HG03159 (cell line): ENCODE data around the gene RXFP4.

Source experiments
- ATAC-seq: cut with Tn5 transposase; IDR thresholded peaks from one replicate; pipeline ENCODE4 v1.9.1; 2021; ENCODE audit warnings: mild to moderate bottlenecking, moderate library complexity; ENCODE audit not compliant: unreplicated experiment

The RXFP4 gene

DNA sequence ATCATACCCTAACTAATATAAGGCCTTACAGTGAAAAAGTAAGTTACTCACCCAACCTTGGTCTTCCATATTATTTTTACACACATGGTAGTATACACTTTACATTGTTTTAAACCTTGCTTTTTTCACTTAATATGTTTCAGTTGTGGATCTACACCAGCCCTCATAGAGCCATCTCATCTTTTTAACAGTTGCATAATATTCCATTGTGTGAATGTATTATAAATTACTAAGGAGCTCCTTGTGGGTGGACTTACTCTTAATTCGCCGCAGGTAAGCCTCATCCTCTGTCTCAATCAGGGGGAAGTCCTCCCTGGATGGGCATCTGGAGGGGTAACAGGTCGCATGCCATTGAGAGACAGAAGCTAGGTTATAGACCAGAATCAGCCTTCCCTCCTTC, 13.2 kb downstream of the RXFP4 start:
- no peak for ATAC-seq

DNA sequence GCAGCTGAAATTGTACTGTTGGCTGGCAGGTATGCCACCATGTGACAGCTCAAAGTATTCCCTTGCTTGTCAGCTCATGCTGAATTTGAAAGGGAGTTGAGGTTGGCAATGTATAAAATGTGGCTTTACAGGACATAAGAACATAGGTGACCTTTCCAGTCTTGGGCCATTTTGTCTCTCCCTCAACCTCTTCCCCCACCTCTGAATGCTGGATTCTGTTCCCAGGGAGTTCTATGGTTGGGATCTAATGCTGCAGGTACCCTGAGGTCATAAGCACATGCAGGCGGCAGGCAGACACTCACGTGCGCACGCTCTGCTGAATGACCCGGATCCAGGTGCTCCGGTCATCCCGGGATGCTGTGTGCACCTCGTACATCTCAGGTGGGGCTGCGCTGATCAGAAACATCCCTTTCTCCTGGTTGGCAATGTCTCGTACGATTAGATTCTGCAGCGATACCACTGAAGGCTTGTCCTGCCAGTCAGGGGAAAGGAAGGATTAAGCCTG, 16.0 kb downstream of the RXFP4 start:
- ATAC-seq = no peak

DNA sequence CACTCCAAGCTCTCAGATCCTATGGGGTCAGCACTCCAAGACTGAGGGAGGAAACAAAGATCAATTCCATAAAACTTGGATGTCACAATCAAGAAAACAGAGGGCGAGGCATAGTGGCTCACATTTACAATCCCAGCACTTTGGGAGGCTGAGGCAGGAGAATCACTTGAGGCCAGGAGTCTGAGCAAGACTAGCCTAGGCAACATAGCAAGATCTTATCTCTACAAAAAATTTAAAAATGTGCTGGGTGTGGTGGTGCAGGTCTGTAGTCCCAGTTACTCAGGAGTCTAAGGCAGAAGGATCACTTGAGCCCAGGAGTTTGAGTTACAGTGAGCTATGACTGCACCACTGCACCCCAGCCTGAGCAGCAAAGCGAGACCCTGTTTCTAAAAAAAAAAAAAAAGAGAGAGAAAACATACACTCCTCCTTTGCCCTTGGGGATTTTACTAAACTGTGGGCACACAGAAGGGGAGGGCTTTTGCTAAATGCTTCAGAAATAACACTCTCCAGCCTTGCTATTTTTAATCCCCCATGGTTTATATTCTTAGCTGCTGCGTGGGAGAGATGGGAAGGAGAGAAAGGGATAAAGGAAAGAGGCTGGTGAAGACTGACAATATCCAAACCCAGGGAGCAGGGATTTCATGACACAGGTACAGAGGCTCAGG, 18.8 kb downstream of the RXFP4 start:
- ATAC-seq = no peak

DNA sequence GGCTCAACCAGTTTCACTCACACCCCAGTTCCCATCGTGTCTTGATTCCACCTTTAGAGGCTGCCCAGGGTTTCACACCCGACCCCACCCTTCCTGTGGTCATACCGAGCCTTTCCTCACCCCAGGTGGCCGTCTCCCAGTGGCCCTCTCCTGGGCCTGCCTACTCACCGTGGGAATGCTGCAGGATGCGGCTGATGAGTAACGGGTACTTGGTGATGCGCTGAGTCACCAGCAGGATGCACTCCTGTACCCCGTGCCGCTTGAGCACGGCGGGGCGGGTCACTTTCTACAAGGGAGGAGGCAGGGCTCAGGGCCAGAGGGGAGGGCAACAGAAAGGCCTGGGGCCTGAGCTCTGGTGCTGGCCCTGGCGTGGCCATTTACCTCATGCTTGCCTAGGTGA, 20.5 kb downstream of the RXFP4 start:
- no peak for ATAC-seq

DNA sequence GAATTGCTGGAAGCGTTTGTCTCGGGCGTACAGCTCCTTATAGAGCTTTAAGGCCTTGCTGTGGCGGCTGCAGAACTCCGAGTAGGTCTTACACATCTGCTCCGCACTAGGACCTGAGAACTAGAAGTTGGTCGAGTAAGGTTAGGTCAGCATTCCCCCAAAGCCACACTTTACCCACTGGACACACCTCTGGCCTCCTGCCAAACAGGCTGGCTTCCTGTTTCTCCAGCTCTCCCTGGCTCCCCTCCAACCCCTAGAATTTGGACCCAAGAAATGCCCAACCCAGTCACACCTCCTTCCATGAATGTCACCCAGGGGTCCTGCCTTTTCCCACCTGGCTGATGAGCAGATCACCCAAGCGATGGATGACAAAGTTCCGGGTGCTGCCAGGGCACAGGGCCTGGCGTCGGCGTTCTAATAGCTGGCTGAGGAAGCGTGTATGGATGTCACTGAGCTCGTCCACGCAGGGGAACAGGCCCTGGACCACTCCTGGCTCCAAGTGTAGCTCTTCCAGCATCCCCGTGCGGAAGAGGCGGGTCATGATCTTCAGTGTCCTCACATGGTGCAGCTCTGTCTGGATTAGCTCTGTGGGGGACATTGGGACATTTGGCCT, 21.3 kb downstream of the RXFP4 start:
- no peak for ATAC-seq

DNA sequence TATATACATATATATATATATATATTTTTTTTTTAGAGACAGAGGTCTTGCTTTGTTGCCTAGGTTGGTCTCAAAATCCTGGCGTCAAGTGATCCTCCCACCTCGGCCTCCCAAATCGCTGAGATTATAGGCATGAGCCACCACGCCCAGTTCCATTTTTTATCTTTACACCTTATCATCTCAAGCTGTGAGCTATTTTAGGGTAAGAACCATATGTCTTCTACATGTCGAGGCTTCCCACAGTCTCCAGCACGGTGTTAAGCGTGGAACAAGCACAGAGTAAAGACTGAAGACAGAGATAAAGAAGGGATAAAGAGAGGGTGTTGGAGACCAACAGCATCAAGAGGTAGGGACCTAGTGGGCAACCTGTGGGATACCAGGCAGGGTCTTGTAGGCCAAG, 22.8 kb downstream of the RXFP4 start:
- ATAC-seq = no peak

DNA sequence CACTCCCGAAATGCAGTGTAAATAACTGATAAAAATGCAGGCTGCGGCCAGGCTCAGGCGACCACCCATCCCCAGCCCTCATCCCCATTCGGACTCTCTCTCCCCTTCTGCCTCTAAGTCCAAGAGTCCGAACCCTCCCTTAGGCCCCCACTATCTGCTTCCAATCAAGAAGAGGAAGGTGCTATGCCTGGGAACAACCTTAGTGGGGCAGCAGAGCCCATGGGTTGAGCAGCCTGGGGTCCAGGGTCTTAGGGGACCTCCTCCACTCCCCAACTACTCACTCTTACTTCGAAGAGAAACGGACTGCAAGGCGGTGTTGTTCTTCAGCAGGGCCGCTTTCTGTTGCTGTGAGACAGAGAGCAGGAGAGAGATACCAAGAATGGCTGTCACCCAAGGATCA, 24.7 kb downstream of the RXFP4 start:
- ATAC-seq = no peak

DNA sequence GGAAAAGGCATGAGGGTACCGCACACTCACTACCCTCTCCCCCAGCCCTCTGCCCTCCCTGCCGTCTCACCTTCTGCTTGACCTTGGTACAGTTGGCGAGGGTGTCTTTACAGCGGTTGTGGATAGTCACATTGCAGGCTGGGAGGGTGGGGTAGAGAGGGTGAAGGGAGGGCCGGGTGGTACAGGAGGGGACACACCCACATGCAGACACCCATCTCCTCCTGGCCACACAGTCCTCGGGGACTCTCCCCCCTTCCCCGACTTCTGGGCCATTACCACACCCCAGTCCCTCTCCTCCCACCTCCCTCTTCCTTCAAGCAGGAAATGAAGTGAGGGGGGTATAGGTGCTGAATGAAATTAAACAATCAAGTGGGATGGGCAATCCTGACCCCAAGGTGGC, 25.3 kb downstream of the RXFP4 start:
- ATAC-seq = no peak

DNA sequence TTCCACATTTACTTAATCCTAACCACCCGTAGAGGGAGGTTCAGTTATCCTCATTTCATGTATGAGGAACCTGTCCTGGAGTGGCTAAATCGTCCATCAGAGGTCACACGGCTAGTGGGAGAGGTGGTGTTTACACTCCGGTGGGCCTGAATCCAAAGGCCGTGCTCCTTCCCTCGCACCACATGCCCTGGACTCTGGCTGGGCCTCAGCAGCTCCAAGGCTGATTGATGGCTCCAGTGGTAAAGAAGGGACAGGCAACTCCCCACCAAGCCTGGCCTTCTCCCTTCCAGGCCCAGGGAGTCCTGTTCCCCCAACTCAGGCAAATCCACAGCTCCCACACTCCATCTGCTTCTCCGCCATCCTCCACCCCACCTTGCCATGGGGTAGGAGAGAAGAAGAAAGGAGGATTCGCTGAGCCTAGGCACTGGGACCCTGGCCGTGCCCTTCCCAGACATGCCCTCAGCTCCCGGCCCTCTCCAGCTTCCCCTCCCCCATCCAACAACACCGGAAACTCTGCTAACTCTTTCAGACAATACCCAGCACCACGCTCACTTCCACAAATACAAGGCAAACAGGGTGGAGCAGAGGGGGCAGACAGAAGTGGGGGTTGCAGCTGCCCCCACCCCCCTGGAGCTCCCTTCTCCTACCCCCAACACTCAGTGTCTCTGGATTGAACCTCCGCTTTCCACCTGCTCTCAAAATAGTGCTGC, 26.1 kb downstream of the RXFP4 start:
- ATAC-seq = no peak

DNA sequence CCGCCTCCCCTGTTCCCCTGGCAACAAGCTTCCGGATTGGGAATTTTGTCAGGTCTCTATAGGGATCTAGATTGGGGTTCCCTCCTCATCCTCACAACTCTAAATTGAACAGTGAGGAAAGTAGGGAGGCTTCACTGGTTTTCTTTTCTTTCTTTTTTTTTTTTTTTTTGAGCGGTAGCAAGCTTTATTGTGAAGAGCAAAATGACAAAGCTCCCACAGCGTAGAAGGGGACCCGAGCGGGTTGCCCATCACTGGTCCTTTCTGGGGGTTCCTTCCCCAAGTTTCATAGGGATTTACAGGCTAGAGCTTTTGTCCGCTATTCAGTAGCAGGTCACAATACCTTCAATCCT, 26.6 kb downstream of the RXFP4 start:
- no peak for ATAC-seq

DNA sequence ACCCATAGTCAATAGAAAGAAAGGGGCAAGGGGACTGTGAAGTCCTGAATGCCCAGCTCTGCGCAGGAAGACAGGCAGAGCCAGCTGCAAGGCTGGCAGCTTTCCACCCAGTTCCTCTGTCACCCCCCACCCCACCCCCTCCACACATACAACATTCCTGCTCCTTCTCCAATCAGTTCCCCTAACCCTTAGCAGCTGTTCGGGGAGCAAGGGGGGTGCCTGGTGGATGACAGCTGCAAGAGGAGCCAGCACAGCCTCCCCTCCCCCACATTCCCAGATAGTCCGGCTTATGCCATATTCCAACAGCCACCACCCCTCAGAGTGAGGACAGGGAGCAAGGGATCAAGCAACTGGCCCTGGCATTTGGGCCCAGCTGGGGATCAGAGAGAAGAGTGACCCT, 27.2 kb downstream of the RXFP4 start:
- no peak for ATAC-seq

DNA sequence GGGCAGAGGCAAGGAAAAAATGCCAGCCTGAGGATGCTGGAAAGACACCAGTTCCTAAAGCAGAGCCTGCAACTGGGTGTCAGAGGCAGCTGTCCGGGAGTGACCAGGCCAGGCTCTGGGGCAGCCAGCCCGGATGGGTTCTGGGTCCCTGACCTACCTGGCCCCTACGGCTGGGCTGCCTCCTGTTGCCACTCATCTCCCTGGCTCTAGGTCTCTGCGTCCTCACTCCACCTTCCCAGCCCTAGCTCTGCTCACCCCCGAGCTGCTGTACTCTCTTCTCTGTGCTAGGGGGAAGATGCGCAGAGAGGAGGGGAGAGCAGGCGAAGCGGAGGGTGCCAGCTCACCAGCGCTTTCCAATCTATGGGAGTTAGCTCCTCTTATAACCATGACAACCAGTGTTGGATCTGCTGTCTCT, 27.9 kb downstream of the RXFP4 start:
- ATAC-seq = no peak

DNA sequence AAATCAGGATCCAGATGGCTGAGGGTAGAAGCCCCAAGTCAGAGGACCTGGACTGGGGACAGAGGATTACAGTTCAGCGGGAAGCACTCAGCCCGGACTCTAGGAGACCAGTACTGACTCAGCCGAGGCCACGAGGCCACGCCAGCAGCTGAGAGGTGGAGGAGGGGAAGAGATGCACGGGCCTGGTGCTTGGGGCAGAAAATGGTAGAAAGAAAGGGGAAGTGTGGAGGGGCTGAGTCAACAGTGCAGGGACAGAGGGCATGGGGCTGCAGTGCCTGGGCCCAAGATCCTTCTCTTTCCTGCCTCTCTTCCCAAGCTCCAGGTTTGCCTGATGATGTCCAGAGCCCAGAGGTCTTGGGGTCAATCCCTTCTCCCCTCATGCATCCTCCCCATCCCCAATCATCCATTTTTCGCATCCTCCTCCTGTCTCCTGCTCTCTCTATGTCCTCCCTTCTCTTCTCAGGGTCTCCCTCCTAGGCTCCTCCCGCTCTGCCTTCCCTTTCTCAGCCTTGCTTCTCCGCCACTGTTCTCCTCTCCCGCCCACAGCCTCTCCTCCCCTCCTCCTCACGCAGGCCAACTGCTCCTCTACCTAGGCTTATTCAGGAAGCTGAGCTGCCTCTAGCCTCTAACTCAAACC, 29.2 kb downstream of the RXFP4 start:
- ATAC-seq = peak; percentile 80

DNA sequence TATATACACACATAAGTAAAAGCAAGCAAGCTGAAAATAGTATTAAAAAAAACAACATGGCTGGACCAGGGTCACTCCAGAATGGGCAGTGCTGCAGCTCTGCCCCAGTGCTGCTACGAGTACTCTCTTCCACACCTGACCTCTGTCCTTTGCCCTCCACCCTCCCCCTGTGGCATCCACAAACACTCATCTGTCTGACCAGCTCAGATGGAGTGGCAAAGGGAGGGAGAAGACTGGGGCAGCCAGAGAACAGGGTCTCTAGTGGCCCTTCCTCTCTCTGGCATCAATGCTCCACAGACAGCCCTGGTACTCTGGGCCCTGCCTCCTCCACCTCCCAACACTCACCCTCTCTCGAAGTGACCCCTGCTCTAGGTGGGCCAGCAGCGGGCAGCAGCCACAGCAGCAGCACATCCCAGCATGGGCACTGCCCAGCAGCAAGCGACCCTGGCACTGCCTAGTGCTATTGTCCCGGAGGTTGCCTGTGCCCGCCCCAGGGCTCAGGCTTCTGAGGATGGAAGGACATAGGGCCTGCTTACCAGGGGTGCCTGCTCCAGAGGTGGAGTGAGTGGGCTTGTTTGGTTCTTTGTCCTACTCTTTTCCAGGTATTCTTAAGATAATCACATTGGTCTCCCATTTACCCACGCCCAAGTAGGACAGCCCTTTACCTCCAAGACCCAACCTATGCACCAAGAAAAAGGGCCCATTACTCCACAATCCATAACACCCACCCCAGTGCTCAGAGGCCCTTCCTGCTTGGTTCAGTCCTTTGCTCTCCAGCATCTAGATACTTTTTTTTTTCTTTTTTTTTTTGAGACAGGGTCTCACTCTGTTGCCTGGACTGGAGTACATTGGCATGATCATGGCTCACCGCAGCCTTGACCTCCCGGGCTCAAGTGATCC, 30.7 kb downstream of the RXFP4 start:
- no peak for ATAC-seq

DNA sequence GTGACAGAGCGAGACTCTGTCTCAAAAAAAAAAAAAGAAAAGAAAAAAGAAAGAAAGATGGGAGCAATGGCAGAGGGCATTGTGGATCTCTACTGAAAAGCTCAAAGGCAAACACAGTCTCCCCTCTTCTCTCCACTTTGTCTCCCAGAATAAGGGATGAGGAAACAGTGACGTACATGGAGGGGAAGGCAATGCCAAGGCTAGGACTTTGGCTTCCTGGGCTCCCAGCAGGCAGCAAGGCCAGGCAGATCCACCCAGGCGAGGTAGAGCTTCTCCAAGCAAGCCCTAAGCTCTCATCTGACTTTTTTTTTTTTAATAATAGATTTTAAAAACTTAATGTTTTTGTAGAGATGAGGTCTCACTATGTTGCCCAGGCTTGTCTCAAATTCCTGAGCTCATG, 32.3 kb downstream of the RXFP4 start:
- ATAC-seq = no peak

DNA sequence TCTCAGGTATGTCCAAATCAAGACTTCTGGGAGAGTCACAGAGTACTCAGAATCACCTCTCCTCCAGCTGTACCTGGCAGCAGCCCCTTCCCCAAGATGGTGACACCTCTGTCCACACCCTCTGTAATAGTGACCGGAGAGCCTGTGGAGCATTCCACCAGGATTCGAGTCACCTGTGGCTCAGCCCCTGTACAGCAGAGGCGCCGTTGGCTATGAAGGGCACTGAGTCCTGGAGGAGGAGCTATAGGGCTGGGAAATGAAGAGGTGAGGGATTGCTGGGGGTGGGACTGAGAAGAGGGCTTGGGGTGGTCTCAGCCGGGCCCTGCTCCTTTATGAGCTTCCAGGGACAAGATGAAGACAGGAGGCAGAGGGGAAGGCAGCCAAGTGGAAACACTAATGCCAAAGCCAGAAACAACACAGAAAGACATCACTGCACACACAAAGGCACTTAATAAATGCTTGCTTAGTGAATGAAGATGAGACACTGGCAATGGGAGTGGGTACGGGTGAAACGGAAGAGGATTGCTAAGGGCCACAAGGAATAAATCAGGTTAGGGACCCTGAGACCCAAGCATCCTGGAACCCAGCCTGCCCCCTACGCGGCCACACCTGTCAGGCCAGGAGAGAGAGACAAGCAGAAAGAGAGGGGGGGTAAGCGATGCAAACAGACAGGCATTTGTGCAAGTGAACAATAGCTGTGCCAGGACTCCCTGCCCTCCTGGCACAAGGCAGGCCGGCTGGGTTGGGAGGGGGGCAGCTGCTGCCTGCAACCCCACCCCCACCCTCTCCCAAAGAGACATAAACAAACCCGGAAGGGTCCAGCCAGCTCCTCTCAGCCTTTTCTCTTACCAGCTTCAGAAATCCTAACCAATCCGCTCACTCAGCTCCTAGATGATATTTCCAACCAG, 33.0 kb downstream of the RXFP4 start:
- ATAC-seq = no peak

DNA sequence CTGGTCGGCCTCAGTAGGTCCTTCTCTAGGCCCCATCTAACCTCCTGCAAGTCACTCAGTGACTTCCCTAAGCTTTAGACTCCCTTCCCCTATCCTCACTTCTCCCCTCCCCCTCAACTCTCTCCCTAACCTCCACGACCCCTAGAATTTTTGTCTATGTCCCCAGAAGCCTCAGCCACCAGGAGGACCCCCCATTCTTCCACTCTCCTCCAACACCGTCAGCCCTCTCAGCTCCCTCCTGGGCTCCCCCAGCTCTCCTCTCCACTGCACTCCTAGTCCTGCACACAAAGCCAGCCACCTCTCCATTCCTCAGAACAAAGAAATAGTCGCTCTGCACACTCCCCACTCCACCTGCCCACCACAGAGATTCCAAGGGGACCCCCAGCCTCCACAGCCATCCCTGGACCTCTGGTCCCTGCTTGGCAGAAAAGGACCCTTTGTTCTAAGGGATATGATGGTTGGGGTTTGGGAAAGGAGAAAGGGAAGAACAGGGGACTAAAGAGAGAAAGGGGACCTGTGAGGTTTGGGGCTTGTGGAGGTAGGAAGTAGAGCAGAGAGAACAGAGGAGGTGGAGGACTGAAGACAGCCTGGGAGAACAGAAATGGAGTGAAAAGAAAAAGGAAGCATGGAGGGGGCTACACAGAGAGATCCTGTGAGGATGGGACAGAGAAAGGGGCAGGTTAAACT, 34.1 kb downstream of the RXFP4 start:
- ATAC-seq = no peak

DNA sequence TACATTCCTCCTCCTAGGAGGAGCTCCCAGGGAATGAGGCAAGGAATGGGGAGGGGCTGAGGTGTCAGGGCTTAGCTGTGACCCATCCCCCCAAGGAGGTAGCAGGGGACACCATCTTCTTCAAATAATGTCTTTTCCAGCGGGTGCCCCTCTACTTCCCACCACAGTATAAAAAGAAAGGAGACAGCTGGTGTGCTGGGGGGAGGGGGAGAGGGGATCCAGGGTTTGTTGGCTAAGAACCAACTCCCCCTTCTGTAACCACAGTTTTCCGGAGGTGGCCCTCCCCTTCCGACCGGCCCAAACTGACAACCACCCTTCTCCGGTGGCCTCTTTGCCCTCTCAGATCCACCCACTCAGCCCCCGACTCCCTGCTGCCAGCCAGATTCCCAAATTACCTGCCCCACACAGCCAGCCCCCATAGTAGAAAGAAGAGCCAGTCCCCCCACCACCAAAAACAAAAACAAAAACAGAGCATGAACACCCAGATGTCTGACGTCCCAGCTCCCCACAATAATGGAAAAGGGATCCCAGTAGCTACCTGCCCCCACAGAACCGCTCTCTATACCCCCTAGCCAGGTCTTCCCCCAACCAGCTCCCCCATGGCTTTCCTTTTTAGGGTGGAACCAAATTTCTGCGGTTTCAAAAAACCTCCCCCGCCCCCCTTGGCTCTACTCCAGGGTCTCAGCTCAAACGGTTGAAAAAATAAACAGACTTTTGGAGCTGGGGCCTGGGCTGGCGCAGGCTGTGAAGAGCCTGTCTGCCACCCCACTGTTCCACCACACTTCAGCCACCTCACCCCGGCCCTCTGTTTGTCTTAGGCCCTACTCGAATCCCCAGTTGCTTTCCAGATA, 34.8 kb downstream of the RXFP4 start:
- no peak for ATAC-seq
